MCF 10A (cell line): Measurements from ENCODE around the gene SMIM22. TPM values are rescaled to one million over a fixed set of nuclear protein-coding genes. Genes with fewer than 3 reads are reported as not detected.
A peak's percentile ranks its signal among the peaks of the same experiment; 100 is the strongest.

Experiments
- BruUV-seq: library from RNA; stranded (reverse); fragments of 400-500 nt; replicated peaks from 2 replicates; lab custom pipeline; 2021; lab: Mats Ljungman, UMichigan
- CTCF ChIA-PET: fragments of 300-600 bp; sonication (Branson Sonifier 250); formaldehyde crosslinking; extraction: SDS; loops from one replicate; lab custom pipeline; 2021; ENCODE audit warnings: antibody characterized with exemption, inconsistent platforms; lab: Yijun Ruan, JAX
- POLR2A ChIA-PET: fragments of 300-600, 350-650 bp; sonication (Branson Sonifier 250); formaldehyde crosslinking; extraction: SDS; loops from one replicate; lab custom pipeline; 2020; ENCODE audit warnings: antibody characterized with exemption, inconsistent platforms; lab: Yijun Ruan, JAX
- DNase-seq: peaks from one replicate; pipeline ENCODE4 v3.0.0-alpha.2; 2018; ENCODE audit not compliant: unreplicated experiment
- H3K27ac Mint-ChIP-seq: one replicate; pipeline ENCODE4 v1.8.0; 2022; ENCODE audit warnings: mild to moderate bottlenecking, low read depth, mixed read lengths; ENCODE audit not compliant: unreplicated experiment
- H3K27me3 Mint-ChIP-seq: one replicate; pipeline ENCODE4 v1.8.0; 2022; ENCODE audit warnings: mixed read lengths; ENCODE audit not compliant: insufficient read depth, unreplicated experiment
- H3K36me3 Mint-ChIP-seq: one replicate; pipeline ENCODE4 v1.8.0; 2022; ENCODE audit warnings: mild to moderate bottlenecking, moderate library complexity, mixed read lengths; ENCODE audit not compliant: insufficient read depth, unreplicated experiment
- H3K4me1 Mint-ChIP-seq: one replicate; pipeline ENCODE4 v1.8.0; 2022; ENCODE audit warnings: mixed read lengths; ENCODE audit not compliant: insufficient read depth, unreplicated experiment
- H3K4me3 Mint-ChIP-seq: one replicate; pipeline ENCODE4 v1.8.0; 2022; ENCODE audit warnings: mild to moderate bottlenecking, moderate library complexity, mixed read lengths; ENCODE audit not compliant: unreplicated experiment
- H3K9me3 Mint-ChIP-seq: one replicate; pipeline ENCODE4 v1.8.0; 2022; ENCODE audit warnings: mixed read lengths; ENCODE audit not compliant: unreplicated experiment
- CTCF ChIP-seq: fragments of 200-600 bp; IDR thresholded peaks from one replicate; pipeline ENCODE4 v1.8.0; 2022; ENCODE audit warnings: antibody characterized with exemption, mild to moderate bottlenecking; ENCODE audit not compliant: unreplicated experiment
- intact Hi-C: fragments of 100-400 bp; cut with micrococcal nuclease; formaldehyde crosslinking; loops from 2 replicates; pipeline ENCODE4 v1.14.1; 2022
- total RNA-seq: library from RNA; stranded (reverse); gene quantifications from 2 replicates; pipeline ENCODE4 v1.2.3, GENCODE V29; 2022

The SMIM22 gene
- total RNA-seq, 1 experiment from 2014 or later: 2.4 TPM

GRCh38 chr16:4765511-4766474 lies 29.4 kb upstream of the SMIM22 start:
- Mint-ChIP-seq H3K36me3 (peaks cover 43% of the 10 kb centered on the region), H3K4me1 (peaks cover 5% of the 10 kb centered on the region), H3K9me3 (no peaks in the 10 kb centered on the region), H3K27me3 (no peaks in the 10 kb centered on the region), H3K27ac (peak overlapping the region; percentile 95), H3K4me3 (peak overlapping the region; percentile 90)
- no peak for TF ChIP-seq CTCF
- BruUV-seq: TSS peak; percentile 18
- DNase-seq: no peak
- intact Hi-C loops: loop anchor here (2.0 kb wide), 1 partner anchor 37 kb away; the partner anchor contains the start of gene ROGDI
- ChIA-PET POLR2A (interaction anchor here (1.0 to 4.8 kb wide), 6 partner anchors 7 to 140 kb away, joined by 3 to 64 read pairs (median 10); partner anchors contain the start of genes ANKS3, DNAAF8 and ROGDI), CTCF (interaction anchor here (0.6 to 1.2 kb wide), 3 partner anchors 10 to 363 kb away, joined by 3 to 5 read pairs (median 3); partner anchors contain the start of genes ANKS3 and DNAAF8)

DNA sequence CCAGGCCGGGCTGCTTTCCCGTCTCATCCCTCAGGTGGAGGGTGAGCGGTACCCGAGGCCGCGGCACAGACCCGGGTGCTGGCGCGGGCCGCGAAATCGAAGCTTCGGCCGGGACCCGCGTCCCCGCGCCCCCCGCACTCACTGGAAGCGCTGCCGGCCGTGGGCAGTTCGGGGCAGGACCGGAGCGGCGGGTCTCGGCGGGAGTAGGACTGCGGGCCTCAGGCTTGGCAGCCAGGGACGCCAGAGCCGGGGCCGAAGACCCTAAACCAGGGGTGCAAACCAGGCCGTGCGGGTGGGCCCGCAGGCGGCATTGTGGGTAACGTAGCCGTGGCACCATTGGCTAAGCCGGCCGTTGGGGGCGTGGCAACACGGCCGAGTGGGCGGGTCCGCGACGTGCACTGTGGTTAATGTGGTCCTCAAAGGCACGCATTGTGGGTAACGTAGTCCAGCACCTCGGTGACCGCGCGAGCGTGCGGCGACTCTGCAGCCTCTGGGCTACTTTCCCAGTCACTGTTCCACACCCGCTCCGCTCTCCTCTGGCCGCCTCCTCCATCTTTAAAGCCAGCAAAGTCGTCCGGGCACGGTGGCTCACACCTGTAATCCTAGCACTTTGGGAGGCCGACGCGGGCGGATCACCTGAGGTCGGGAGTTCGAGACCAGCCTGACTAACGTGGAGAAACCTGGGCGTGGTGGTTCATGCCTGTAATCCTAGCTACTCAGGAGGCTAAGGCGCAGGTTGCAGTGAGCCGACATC lies 28.1 kb upstream of the SMIM22 start, which contains the start of gene ZNF500:
ZNF500 (minus strand) TSS at position 288 of the 754 bp plus-strand sequence. CDS start 1,184 bp downstream, outside the sequence.
- H3K36me3 Mint-ChIP-seq: peaks cover 31% of the 10 kb centered on the region
- peak within 1 kb of the TSS; percentile 90 for H3K4me3 Mint-ChIP-seq
- no peaks in the 10 kb centered on the region for H3K9me3 Mint-ChIP-seq
- ChIA-PET POLR2A (interaction anchor here (0.7 to 4.8 kb wide), 12 partner anchors 9 to 198 kb away, joined by 3 to 64 read pairs (median 6); partner anchors contain the start of genes ANKS3, DNAAF8 and ROGDI), CTCF (interaction anchor here (0.7 kb wide), 1 partner anchor 119 kb away, joined by 4 read pairs; no protein-coding TSS in a partner anchor)
- BruUV-seq: no TSS peak
- no peaks in the 10 kb centered on the region for H3K27me3 Mint-ChIP-seq
- intact Hi-C loops: loop anchor here (1.0 to 2.0 kb wide), 2 partner anchors 33 to 36 kb away; partner anchors contain the start of genes ANKS3, DNAAF8 and ROGDI
- H3K27ac Mint-ChIP-seq: peak within 1 kb of the TSS; percentile 95
- peak; percentile 95 for DNase-seq
- peaks cover 5% of the 10 kb centered on the region for H3K4me1 Mint-ChIP-seq
- TF ChIP-seq CTCF: no peak

- peak; percentile 53 for DNase-seq
- ChIA-PET POLR2A (interaction anchor here (0.7 to 4.8 kb wide), 26 partner anchors 8 to 304 kb away, joined by 3 to 64 read pairs (median 4); partner anchors contain the start of genes ANKS3, DNAAF8, NUDT16L1 and ROGDI), CTCF (interaction anchor here (0.6 to 1.2 kb wide), 3 partner anchors 32 to 150 kb away, joined by 3 to 4 read pairs (median 3); partner anchors contain the start of genes ANKS3 and DNAAF8)
- TF ChIP-seq CTCF: no peak
- intact Hi-C loops: loop anchor here (1.0 to 2.0 kb wide), 4 partner anchors 34 to 188 kb away; partner anchors contain the start of genes ANKS3, DNAAF8, GLYR1 and ROGDI
- Mint-ChIP-seq H3K4me3 (peak overlapping the region; percentile 90), H3K27me3 (no peaks in the 10 kb centered on the region), H3K4me1 (peaks cover 5% of the 10 kb centered on the region), H3K27ac (peak overlapping the region; percentile 95), H3K36me3 (peaks cover 23% of the 10 kb centered on the region), H3K9me3 (no peaks in the 10 kb centered on the region)
- BruUV-seq: TSS peak; percentile 24
Measured at GRCh38 chr16:4767872-4768548, 27.2 kb upstream of the SMIM22 start.
